HEK293T (cell line): ENCODE results near the gene DLK1.

Experiments
- CTCF ChIA-PET: fragments of 350-600 bp; formaldehyde crosslinking; extraction: SDS; loops from one replicate; lab custom pipeline; 2021; ENCODE audit warnings: antibody characterized with exemption, inconsistent platforms; lab: Yijun Ruan, JAX
- POLR2A ChIA-PET: fragments of 350-600 bp; formaldehyde crosslinking; extraction: SDS; loops from one replicate; lab custom pipeline; 2020; ENCODE audit warnings: antibody characterized with exemption, inconsistent platforms; lab: Yijun Ruan, JAX
- DNase-seq: peaks from one replicate; pipeline ENCODE4 v3.0.0; 2012; ENCODE audit warnings: mixed read lengths; ENCODE audit errors: extremely low spot score
- ARNT ChIP-seq: fragments of 450-650 bp; IDR thresholded peaks from 2 replicates; pipeline ENCODE4 v1.6.1; 2017; ENCODE audit warnings: mild to moderate bottlenecking
- BHLHE40 ChIP-seq: fragments of 450-650 bp; IDR thresholded peaks from 2 replicates; pipeline ENCODE4 v1.6.1; 2016; ENCODE audit warnings: mild to moderate bottlenecking, moderate library complexity, borderline replicate concordance
- CTBP1 ChIP-seq: fragments of 450-650 bp; IDR thresholded peaks from 2 replicates; pipeline ENCODE4 v1.6.1; 2016; ENCODE audit warnings: borderline replicate concordance
- ELF4 ChIP-seq: fragments of 450-650 bp; IDR thresholded peaks from 2 replicates; pipeline ENCODE4 v1.6.1; 2017; ENCODE audit warnings: antibody characterized with exemption
- FOXA1 ChIP-seq: fragments of 450-650 bp; IDR thresholded peaks from 2 replicates; pipeline ENCODE4 v1.6.1; 2016; ENCODE audit warnings: mild to moderate bottlenecking
- FOXK2 ChIP-seq: fragments of 450-650 bp; IDR thresholded peaks from 2 replicates; pipeline ENCODE4 v1.6.1; 2016; ENCODE audit warnings: mild to moderate bottlenecking
- FOXM1 ChIP-seq: fragments of 450-650 bp; IDR thresholded peaks from 2 replicates; pipeline ENCODE4 v1.6.1; 2017; ENCODE audit warnings: mild to moderate bottlenecking, borderline replicate concordance
- HDGF ChIP-seq: fragments of 450-650 bp; IDR thresholded peaks from 2 replicates; pipeline ENCODE4 v1.6.1; 2017; ENCODE audit warnings: antibody characterized with exemption, borderline replicate concordance
- L3MBTL2 ChIP-seq: fragments of 450-650 bp; conservative IDR thresholded peaks from 2 replicates; pipeline ENCODE4 v1.6.1; 2016; ENCODE audit warnings: mild to moderate bottlenecking
- LEF1 ChIP-seq: fragments of 450-650 bp; IDR thresholded peaks from 2 replicates; pipeline ENCODE4 v1.6.1; 2017; ENCODE audit warnings: mild to moderate bottlenecking, borderline replicate concordance
- NFRKB ChIP-seq: fragments of 450-650 bp; IDR thresholded peaks from 2 replicates; pipeline ENCODE4 v1.6.1; 2016; ENCODE audit warnings: mild to moderate bottlenecking, moderate library complexity
- PKNOX1 ChIP-seq: fragments of 450-650 bp; IDR thresholded peaks from 2 replicates; pipeline ENCODE4 v1.6.1; 2016
- SP1 ChIP-seq: fragments of 450-650 bp; IDR thresholded peaks from 2 replicates; pipeline ENCODE4 v1.6.1; 2017
- SUZ12 ChIP-seq: fragments of 450-650 bp; IDR thresholded peaks from 2 replicates; pipeline ENCODE4 v1.6.1; 2016; ENCODE audit warnings: mild to moderate bottlenecking
- TARDBP ChIP-seq: fragments of 450-650 bp; IDR thresholded peaks from 2 replicates; pipeline ENCODE4 v1.6.1; 2016
- ZNF384 ChIP-seq: fragments of 450-650 bp; IDR thresholded peaks from 2 replicates; pipeline ENCODE4 v1.6.1; 2016

The DLK1 gene

DNA sequence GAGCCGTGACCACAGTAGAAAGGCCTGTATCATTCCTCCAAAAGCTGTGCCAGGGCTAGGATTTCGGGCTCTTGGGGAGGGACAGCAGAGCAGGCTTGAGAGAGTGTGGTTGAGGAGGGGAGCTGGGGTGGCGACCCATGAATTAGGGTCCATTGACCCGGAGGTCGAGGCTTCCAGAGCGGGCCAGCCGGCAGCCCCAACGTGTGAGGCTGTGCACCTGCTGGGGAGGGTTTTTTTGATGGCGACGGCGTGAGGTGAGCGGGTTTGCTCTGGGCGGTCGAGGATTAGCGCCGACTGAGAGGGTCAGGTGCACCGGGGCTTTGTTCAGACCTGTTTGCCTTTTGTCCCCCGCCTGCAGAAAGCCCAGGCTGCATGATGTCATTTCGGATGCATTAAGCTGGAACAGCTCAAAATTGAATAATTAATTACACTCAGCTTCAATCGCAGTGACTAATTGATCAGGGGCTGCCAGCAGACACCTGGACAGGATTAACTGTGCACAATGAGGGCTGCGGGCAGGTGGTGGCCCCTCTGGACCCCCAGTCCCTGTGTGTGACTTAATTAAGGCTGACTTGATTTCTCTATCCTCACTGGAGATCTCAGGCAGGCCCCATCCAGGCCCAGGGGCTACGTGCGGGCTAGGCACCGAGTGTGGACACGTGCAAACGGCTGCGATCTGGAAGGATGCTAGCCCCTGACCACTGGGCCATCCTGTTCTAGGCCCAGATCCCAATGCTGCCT, 57.1 kb downstream of the DLK1 start:
- POLR2A ChIA-PET = no interaction called here
- no peak for DNase-seq
- CTCF ChIA-PET = no interaction called here
- TF ChIP-seq ARNT = no peak
- no peak for TF ChIP-seq NFRKB
- TF ChIP-seq FOXA1 = no peak
- no peak for TF ChIP-seq HDGF
- TF ChIP-seq SP1 = no peak
- TF ChIP-seq CTBP1 = no peak
- TF ChIP-seq ELF4 = no peak
- TF ChIP-seq TARDBP = no peak

- no peak for TF ChIP-seq FOXK2
- TF ChIP-seq HDGF = no peak
- TF ChIP-seq NFRKB = no peak
- TF ChIP-seq BHLHE40 = no peak
- no peak for TF ChIP-seq ARNT
- TF ChIP-seq FOXM1 = no peak
- no peak for TF ChIP-seq L3MBTL2
- no peak for TF ChIP-seq SP1
- no peak for TF ChIP-seq LEF1
- no peak for TF ChIP-seq CTBP1
- no peak for TF ChIP-seq ZNF384
- TF ChIP-seq ELF4 = no peak
- ChIA-PET CTCF (no interaction called here), POLR2A (no interaction called here)
- DNase-seq = no peak
Measured at GRCh38 chr14:100784523-100785337, 58.0 kb downstream of the DLK1 start.

- POLR2A ChIA-PET = no interaction called here
Measured at GRCh38 chr14:100785338-100785615, 58.6 kb downstream of the DLK1 start.

DNA sequence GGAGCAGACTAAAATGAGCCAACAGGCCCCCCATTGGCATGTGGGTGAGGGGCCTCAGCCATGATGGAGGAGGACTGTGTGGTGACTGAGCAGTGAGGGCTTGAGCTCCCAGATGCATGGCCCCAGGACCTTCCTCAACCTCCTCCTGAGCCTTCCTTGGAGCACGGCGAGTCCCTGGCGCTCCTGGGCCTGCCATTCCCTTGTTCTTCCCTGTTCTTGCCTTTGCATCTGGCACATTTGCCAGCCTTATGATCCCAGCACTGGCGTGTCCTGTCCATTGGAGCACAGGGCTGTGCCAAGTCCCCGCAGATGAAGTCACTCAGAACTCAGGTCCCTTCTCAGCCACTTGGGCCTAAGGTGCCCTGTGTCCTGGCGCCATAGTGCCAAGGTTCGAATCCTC, 58.9 kb downstream of the DLK1 start:
- no peak for TF ChIP-seq FOXK2
- TF ChIP-seq SUZ12 = no peak
- no peak for TF ChIP-seq TARDBP
- no peak for TF ChIP-seq HDGF
- no peak for TF ChIP-seq ARNT
- TF ChIP-seq PKNOX1 = no peak
- TF ChIP-seq L3MBTL2 = no peak
- TF ChIP-seq ZNF384 = no peak
- TF ChIP-seq NFRKB = no peak
- TF ChIP-seq FOXM1 = no peak
- no peak for TF ChIP-seq ELF4
- TF ChIP-seq SP1 = no peak
- TF ChIP-seq BHLHE40 = no peak
- ChIA-PET POLR2A (no interaction called here), CTCF (no interaction called here)
- DNase-seq = no peak

More at GRCh38 chr14:100785338-100785615, 58.6 kb downstream of the DLK1 start:
- TF ChIP-seq FOXM1 (no peak), ELF4 (no peak), LEF1 (no peak), BHLHE40 (no peak), FOXK2 (no peak), L3MBTL2 (no peak), CTBP1 (no peak), TARDBP (no peak), SUZ12 (no peak), HDGF (no peak), ZNF384 (no peak)
- DNase-seq = no peak
- CTCF ChIA-PET = no interaction called here

- POLR2A ChIA-PET = no interaction called here
- no peak for TF ChIP-seq CTBP1
- TF ChIP-seq TARDBP = no peak
- no peak for TF ChIP-seq HDGF
- TF ChIP-seq ELF4 = no peak
- TF ChIP-seq SUZ12 = no peak
- TF ChIP-seq PKNOX1 = no peak
- TF ChIP-seq ARNT = no peak
- no peak for TF ChIP-seq SP1
- no peak for TF ChIP-seq FOXK2
- no peak for TF ChIP-seq NFRKB
- TF ChIP-seq BHLHE40 = no peak
- no peak for TF ChIP-seq L3MBTL2
- no peak for TF ChIP-seq FOXM1
- no peak for TF ChIP-seq FOXA1
- no peak for TF ChIP-seq ZNF384
- no peak for TF ChIP-seq LEF1
- CTCF ChIA-PET = no interaction called here
- no peak for DNase-seq
Measured at GRCh38 chr14:100786131-100786530, 59.4 kb downstream of the DLK1 start.

GRCh38 chr14:100786576-100787219, 60.0 kb downstream of the DLK1 start:
- TF ChIP-seq ARNT = no peak
- no peak for TF ChIP-seq L3MBTL2
- TF ChIP-seq NFRKB = no peak
- TF ChIP-seq FOXK2 = no peak
- no peak for TF ChIP-seq ELF4
- no peak for TF ChIP-seq LEF1
- no peak for TF ChIP-seq ZNF384
- no peak for TF ChIP-seq PKNOX1
- TF ChIP-seq SP1 = no peak
- no peak for TF ChIP-seq FOXM1
- TF ChIP-seq FOXA1 = no peak
- no peak for TF ChIP-seq SUZ12
- TF ChIP-seq CTBP1 = no peak
- no peak for TF ChIP-seq TARDBP
- no peak for TF ChIP-seq BHLHE40
- TF ChIP-seq HDGF = no peak
- ChIA-PET CTCF (no interaction called here), POLR2A (no interaction called here)
- no peak for DNase-seq
